LNCaP clone FGC (cell line): ENCODE results near the gene MAP3K20.
A peak's percentile ranks its signal among the peaks of the same experiment; 100 is the strongest.

Source experiments
- DNase-seq: peaks from one replicate; pipeline ENCODE4 v3.0.0-alpha.2; 2011; ENCODE audit warnings: low read depth
- H3K4me3 ChIP-seq: 2 replicates; pipeline ENCODE4 v1.5.1; 2011; ENCODE audit warnings: mild to moderate bottlenecking, low read depth, low read length, control low read depth
- CTCF ChIP-seq: IDR thresholded peaks from 2 replicates; pipeline ENCODE4 v1.5.1; 2012; ENCODE audit warnings: mild to moderate bottlenecking; ENCODE audit not compliant: control insufficient read depth, insufficient read depth; ENCODE audit errors: extremely low read depth

MAP3K20 gene

DNA sequence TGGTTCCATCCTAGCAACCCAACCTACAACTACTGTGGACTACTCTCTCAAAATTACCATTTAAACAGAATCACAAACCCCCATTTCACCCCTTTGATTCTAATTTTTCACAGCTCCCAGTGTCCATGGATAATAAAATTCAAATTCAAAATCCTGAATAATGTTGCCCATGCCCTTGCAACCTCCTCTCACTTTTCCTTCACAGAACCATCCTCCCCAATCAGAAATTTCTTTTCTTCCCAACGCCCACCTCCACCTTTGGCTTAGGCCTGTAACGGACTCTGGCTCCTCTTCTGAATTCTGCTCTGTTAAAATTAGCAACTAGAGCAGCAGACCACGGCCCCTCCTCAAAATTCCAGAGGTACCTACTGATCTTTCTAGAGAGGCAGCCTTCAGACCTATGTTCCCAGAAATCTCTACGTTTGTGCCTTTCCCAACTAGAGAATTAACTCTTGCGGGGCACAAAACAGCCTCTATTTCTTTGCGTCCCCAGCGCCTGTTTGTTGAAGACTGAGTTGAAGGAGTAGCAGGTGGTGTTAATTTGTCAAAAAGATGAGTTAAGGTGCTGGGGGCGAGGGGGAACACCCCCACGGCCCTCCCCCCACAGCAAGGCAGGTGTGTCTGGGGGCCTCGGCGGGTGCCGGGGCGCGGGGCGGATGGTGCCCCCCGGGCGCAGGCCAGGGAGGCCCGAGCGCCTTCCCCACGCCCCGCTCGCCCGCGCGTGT, 428 bp upstream of the MAP3K20 start:
- peak overlapping the region; percentile 55 for H3K4me3 ChIP-seq
- TF ChIP-seq CTCF, result no peak
- no peak for DNase-seq

DNA sequence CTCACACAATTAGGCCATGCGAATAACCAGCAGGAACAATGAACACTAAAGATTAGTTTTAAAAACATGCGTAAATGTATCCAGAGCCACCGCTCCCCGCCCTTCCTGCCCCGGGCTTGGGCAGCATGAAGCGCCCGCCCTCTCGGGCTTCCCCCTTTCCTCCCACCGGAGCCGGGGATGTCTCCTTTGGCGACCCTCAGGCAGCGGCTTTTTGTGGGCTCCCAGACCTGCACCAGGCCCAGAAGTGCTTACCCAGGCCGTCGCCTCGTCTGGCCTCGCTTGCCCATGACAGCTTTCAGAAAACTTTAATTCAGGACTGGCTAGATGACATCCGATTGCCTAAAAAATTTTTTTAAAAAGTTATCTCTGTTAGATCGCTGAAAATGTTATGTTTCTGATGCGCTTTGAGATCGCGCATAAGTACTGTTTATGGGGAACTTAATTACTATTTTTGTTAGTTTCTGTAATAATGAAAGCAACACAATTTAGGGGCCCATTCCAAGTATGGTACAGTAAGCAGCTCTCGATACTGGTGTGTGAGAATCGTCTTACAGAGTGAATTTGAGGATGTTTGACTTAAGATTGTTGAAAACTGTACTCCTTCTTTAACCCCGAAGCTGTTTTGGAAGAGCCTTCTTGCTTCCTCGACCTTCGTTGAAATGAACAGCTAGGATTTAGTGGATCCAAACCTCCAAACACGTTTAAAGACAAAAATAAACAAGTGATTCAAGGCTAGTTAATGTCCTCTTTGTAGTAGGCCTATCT, 1.1 kb downstream of the MAP3K20 start:
- DNase-seq, result no peak
- no peak for TF ChIP-seq CTCF
- H3K4me3 ChIP-seq, result peak overlapping the region; percentile 55

GRCh38 chr2:173077506-173078177, 2.0 kb downstream of the MAP3K20 start:
- no peak for DNase-seq
- no peak for TF ChIP-seq CTCF
- no peak overlapping the region for H3K4me3 ChIP-seq

GRCh38 chr2:173079141-173079540, 3.5 kb downstream of the MAP3K20 start:
- TF ChIP-seq CTCF, result no peak
- DNase-seq, result no peak
- H3K4me3 ChIP-seq, result no peak overlapping the region

DNA sequence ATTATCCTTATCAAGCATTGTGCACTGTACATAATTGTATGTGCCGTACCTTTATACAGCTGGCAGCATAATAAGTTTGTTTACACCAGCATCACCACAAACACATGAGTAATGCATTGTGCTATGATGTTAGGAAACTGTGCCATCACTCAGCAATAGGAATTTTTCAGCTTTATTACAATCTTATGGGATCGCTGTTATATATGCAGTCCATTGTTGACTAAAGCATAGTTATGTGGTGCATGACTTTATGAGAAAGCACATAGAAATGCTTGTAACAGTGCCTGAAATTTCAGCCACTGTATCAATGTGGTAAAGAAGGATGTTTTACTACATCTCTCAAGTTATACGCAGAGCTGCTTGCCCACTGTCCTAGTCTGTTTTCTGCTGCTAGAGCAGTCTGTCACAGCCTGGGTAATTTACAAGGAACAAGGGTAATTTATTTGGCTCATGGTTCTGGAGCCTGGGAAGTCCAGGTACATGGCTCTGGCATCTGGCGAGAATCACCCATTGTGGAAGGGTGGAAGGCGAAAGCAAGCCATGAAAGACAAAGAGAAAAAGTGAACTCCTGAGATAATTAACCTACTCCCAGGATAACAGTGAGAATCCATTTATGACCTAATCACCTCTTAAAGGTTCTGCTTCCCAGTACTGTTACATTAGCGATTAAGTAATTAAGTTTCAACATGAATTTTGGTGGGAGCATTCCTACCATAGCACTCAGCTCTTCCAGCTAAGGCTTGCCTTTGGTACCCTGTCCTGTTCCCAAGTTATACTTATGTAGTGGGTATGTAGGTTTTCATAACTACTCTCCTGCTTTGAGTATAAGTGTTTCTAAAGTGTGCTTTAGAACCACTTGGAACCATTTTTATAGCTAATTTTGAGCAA, 4.6 kb downstream of the MAP3K20 start:
- no peak overlapping the region for H3K4me3 ChIP-seq
- no peak for DNase-seq
- TF ChIP-seq CTCF, result no peak

DNA sequence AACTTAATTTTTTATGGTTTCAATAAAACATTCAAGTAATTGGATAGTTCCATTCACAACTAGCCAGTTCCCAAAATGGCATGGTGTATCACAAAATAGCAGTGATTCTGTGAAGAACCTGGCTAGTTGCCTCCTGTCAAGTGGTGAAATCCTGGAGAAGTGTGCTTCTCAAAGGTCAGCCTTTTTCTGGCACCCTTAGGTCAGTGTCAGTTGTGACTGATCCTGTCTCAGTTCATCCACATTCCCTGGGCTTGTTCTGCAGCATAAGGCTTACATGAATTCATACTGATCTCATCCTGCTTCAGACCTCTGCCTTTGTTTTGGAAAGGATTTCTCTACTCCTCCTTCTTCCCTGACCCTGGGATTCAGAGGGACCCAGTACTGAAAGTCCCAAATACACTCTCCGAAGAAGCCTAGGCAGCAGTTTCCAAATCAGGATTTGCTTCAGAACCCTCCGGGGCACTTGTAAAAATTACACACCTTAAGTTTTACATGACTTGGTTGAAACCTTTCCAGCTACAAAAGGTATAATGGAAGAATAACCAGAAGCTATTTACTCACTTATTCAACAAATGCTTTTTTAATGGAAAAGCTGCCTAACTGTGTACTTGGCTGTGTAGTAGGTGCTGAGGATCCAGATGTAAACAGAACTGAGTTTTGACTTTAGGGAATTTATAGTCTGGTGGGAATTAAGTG, 11.0 kb downstream of the MAP3K20 start:
- no peak overlapping the region for H3K4me3 ChIP-seq
- TF ChIP-seq CTCF, result no peak
- DNase-seq, result no peak
